Neural cell (in vitro differentiated cells): ENCODE measurements around the gene ZBED4. TPM values are rescaled to one million over a fixed set of nuclear protein-coding genes. Genes with fewer than 3 reads are reported as not detected.

Experiments used
- H2AFZ ChIP-seq: fragments of 200-600, 300-800 bp; sonication (generic), shearing (Covaris generic); 2 replicates; pipeline ENCODE4 v1.6.0; 2014; ENCODE audit warnings: low read depth, mild to moderate bottlenecking, antibody characterized with exemption, low read length, moderate library complexity
- H3F3A ChIP-seq: fragments of 200-600 bp; shearing (Covaris generic); 2 replicates; pipeline ENCODE4 v1.6.1; 2016; ENCODE audit warnings: mild to moderate bottlenecking, moderate library complexity, mixed read lengths, antibody characterized with exemption, low read length; ENCODE audit not compliant: insufficient read depth, poor library complexity, severe bottlenecking
- H3K27ac ChIP-seq: fragments of 200-600, 300-800 bp; sonication (generic), shearing (Covaris generic); 2 replicates; pipeline ENCODE4 v1.5.1; 2014; ENCODE audit warnings: mild to moderate bottlenecking, low read length, moderate library complexity
- H3K27me3 ChIP-seq: fragments of 300-800, 200-600 bp; sonication (generic), shearing (Covaris generic); 2 replicates; pipeline ENCODE4 v1.6.0; 2014; ENCODE audit warnings: mild to moderate bottlenecking, low read depth, low read length, moderate library complexity; ENCODE audit not compliant: insufficient read depth
- H3K36me3 ChIP-seq: fragments of 300-800, 200-600 bp; sonication (generic), shearing (Covaris generic); 2 replicates; pipeline ENCODE4 v1.5.1; 2014; ENCODE audit warnings: mild to moderate bottlenecking, antibody characterized with exemption, low read length, moderate library complexity; ENCODE audit not compliant: insufficient read depth
- H3K4me2 ChIP-seq: fragments of 300-800, 200-600 bp; sonication (generic), shearing (Covaris generic); 2 replicates; pipeline ENCODE4 v1.6.0; 2014; ENCODE audit warnings: mild to moderate bottlenecking, low read length
- H3K4me3 ChIP-seq: fragments of 300-800, 200-600 bp; sonication (generic), shearing (Covaris generic); 2 replicates; pipeline ENCODE4 v1.5.1; 2014; ENCODE audit warnings: mild to moderate bottlenecking, low read length, moderate library complexity
- H3K79me2 ChIP-seq: fragments of 200-600 bp; shearing (Covaris generic); replicated peaks from 2 replicates; pipeline ENCODE4 v1.6.0; 2014; ENCODE audit warnings: mild to moderate bottlenecking, low read length, moderate library complexity; ENCODE audit not compliant: insufficient read depth
- H3K9ac ChIP-seq: fragments of 300-800, 200-600 bp; sonication (generic), shearing (Covaris generic); 2 replicates; pipeline ENCODE4 v1.6.1; 2016; ENCODE audit warnings: mild to moderate bottlenecking, low read length, mixed read lengths
- H3K9me2 ChIP-seq: fragments of 200-600 bp; shearing (Covaris generic); 2 replicates; pipeline ENCODE4 v1.6.1; 2016; ENCODE audit warnings: mild to moderate bottlenecking, low read length, mixed read lengths; ENCODE audit not compliant: insufficient read depth
- H3K9me3 ChIP-seq: fragments of 200-600, 300-800 bp; sonication (generic), shearing (Covaris generic); 2 replicates; pipeline ENCODE4 v1.6.1; 2016; ENCODE audit warnings: mild to moderate bottlenecking, mixed run types, low read length, moderate library complexity, mixed read lengths
- H4K20me1 ChIP-seq: fragments of 200-600 bp; shearing (Covaris generic); 2 replicates; pipeline ENCODE4 v1.6.1; 2016; ENCODE audit warnings: mild to moderate bottlenecking, mixed run types; ENCODE audit not compliant: insufficient read depth
- EP300 ChIP-seq: fragments of 450-650 bp; conservative IDR thresholded peaks from 2 replicates; pipeline ENCODE4 v1.6.1; 2014; ENCODE audit warnings: antibody characterized with exemption, mild to moderate bottlenecking, moderate library complexity; ENCODE audit not compliant: poor library complexity, severe bottlenecking
- EZH2 ChIP-seq: fragments of 200-600, 300-800 bp; shearing (Covaris generic), sonication (generic); IDR thresholded peaks from 2 replicates; pipeline ENCODE4 v1.6.1; 2014; ENCODE audit warnings: antibody characterized with exemption, low read length, borderline replicate concordance, mild to moderate bottlenecking; ENCODE audit not compliant: insufficient read depth, poor library complexity, severe bottlenecking
- MXI1 ChIP-seq: fragments of 450-650 bp; conservative IDR thresholded peaks from 2 replicates; pipeline ENCODE4 v1.6.1; 2014; ENCODE audit warnings: antibody characterized with exemption, mild to moderate bottlenecking; ENCODE audit not compliant: poor library complexity, severe bottlenecking
- POLR2AphosphoS5 ChIP-seq: IDR thresholded peaks from 2 replicates; pipeline ENCODE4 v1.6.1; 2012
- RAD21 ChIP-seq: fragments of 450-650 bp; conservative IDR thresholded peaks from 2 replicates; pipeline ENCODE4 v1.6.1; 2014; ENCODE audit warnings: antibody characterized with exemption, mild to moderate bottlenecking, moderate library complexity
- SMC3 ChIP-seq: fragments of 450-650 bp; conservative IDR thresholded peaks from 2 replicates; pipeline ENCODE4 v1.6.1; 2014; ENCODE audit warnings: antibody characterized with exemption, mild to moderate bottlenecking, moderate library complexity; ENCODE audit not compliant: poor library complexity
- TAF1 ChIP-seq: IDR thresholded peaks from 2 replicates; pipeline ENCODE4 v1.6.1; 2012; ENCODE audit warnings: low read depth
- polyA plus RNA-seq: library from polyadenylated mRNA; depleted of rRNA; stranded (reverse); fragments of >200 nt; gene quantifications from 2 replicates; pipeline ENCODE4 v1.2.3, GENCODE V29; 2014
- TF ChIP-seq, protein P1 (sequence below): fragments of 450-650 bp; IDR thresholded peaks from 2 replicates; pipeline ENCODE4 v1.5.1; 2014; ENCODE audit warnings: antibody characterized with exemption, mild to moderate bottlenecking, moderate library complexity; ENCODE audit not compliant: poor library complexity, severe bottlenecking
- TF ChIP-seq, protein P2 (sequence below): IDR thresholded peaks from 2 replicates; pipeline ENCODE4 v1.6.1; 2012; ENCODE audit warnings: borderline replicate concordance

Gene ZBED4
- polyA plus RNA-seq, 1 donor from 2014 or later: 15.0 TPM

DNA sequence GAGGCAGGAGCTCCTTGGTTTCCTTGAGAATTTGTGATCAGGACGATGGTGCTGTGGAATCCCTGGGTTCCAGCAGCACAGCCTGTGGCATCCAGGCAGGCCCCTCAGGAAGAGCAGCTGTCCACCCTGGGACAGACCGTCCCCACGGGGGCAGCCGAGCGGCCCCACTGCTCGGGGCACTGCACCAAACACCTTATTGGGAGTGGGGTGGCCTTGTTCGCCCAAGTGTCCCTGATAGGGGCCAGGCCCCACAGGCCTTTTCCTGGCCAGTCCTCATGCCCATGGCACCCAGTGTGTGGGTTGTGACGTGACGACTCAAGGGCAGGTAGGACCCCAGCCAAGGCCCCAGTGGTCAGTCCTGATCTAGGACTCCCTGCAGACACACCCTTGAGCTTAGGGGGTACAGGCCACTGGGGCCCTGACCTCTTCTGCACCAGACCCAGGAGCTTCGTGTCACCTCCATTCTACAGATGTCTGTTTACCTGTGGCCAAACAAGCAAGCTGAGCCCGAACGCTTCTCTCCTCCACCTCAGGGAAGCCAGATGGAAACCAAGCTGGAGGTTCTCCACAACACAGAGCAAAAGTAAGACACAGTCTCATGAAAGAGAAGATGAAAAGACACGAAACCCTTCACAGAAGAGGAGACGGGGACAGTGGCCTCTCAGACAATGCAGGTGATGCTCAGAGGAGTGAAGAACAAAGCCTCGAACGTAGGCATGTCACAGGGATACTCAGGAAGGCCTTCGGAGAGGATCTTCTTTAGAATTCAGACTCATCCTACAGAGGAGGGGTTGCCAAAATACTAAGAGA lies 24.4 kb upstream of the ZBED4 start:
- H2AFZ ChIP-seq: no peak overlapping the region
- no peaks in the 10 kb centered on the region for H3K9me2 ChIP-seq
- no peak overlapping the region for H3K4me2 ChIP-seq
- peaks cover 4% of the 10 kb centered on the region for H3K9me3 ChIP-seq
- TF ChIP-seq, protein P1, sequence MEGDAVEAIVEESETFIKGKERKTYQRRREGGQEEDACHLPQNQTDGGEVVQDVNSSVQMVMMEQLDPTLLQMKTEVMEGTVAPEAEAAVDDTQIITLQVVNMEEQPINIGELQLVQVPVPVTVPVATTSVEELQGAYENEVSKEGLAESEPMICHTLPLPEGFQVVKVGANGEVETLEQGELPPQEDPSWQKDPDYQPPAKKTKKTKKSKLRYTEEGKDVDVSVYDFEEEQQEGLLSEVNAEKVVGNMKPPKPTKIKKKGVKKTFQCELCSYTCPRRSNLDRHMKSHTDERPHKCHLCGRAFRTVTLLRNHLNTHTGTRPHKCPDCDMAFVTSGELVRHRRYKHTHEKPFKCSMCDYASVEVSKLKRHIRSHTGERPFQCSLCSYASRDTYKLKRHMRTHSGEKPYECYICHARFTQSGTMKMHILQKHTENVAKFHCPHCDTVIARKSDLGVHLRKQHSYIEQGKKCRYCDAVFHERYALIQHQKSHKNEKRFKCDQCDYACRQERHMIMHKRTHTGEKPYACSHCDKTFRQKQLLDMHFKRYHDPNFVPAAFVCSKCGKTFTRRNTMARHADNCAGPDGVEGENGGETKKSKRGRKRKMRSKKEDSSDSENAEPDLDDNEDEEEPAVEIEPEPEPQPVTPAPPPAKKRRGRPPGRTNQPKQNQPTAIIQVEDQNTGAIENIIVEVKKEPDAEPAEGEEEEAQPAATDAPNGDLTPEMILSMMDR: no peak
- TF ChIP-seq POLR2AphosphoS5 (no peak), SMC3 (no peak), RAD21 (no peak), TAF1 (no peak), MXI1 (no peak), EP300 (no peak), EZH2 (no peak)
- TF ChIP-seq, protein P2, sequence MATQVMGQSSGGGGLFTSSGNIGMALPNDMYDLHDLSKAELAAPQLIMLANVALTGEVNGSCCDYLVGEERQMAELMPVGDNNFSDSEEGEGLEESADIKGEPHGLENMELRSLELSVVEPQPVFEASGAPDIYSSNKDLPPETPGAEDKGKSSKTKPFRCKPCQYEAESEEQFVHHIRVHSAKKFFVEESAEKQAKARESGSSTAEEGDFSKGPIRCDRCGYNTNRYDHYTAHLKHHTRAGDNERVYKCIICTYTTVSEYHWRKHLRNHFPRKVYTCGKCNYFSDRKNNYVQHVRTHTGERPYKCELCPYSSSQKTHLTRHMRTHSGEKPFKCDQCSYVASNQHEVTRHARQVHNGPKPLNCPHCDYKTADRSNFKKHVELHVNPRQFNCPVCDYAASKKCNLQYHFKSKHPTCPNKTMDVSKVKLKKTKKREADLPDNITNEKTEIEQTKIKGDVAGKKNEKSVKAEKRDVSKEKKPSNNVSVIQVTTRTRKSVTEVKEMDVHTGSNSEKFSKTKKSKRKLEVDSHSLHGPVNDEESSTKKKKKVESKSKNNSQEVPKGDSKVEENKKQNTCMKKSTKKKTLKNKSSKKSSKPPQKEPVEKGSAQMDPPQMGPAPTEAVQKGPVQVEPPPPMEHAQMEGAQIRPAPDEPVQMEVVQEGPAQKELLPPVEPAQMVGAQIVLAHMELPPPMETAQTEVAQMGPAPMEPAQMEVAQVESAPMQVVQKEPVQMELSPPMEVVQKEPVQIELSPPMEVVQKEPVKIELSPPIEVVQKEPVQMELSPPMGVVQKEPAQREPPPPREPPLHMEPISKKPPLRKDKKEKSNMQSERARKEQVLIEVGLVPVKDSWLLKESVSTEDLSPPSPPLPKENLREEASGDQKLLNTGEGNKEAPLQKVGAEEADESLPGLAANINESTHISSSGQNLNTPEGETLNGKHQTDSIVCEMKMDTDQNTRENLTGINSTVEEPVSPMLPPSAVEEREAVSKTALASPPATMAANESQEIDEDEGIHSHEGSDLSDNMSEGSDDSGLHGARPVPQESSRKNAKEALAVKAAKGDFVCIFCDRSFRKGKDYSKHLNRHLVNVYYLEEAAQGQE: no peak
- no peak overlapping the region for H3K9ac ChIP-seq
- H3K27ac ChIP-seq: no peak overlapping the region
- no peaks in the 10 kb centered on the region for H3K36me3 ChIP-seq
- H4K20me1 ChIP-seq: peaks cover 23% of the 10 kb centered on the region
- no peak overlapping the region for H3K4me3 ChIP-seq
- peaks cover 32% of the 10 kb centered on the region for H3K79me2 ChIP-seq
- H3K27me3 ChIP-seq: no peaks in the 10 kb centered on the region
- H3F3A ChIP-seq: no peaks in the 10 kb centered on the region

DNA sequence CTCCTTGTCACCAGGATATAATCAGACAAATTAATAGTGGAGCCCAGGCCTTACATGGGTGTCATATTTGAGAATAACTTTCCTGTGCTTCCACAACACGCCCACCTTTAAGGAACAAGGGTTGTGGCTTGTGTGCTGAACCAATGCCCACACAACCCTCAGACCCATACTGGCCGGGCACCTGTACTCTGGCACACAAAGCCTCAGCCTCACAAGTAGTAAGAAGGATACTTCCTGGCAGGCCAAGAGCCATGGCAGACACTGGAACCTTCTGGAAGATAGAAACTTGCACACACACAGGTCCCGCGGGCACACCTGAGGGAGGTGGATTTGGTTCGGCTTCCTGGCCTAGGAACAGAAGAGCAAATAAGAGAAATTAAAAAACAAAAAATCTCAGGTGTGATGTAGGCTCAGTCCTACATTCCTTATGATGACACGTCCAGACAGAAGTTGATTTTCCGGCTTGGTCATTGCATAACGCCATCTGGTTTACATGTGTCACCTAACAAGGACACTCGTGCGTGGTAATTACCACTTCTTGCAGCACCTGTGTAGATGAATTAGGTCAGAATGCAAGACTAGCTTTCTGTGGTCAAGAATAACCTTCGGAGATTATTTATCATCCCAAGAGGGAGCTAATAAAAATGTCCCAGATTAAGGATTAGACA lies 20.2 kb upstream of the ZBED4 start:
- Histone ChIP-seq H3K27me3 (no peaks in the 10 kb centered on the region), H3K4me2 (no peak overlapping the region), H4K20me1 (no peaks in the 10 kb centered on the region), H3K9ac (no peak overlapping the region), H3K27ac (no peak overlapping the region), H3K9me2 (no peaks in the 10 kb centered on the region), H3F3A (no peaks in the 10 kb centered on the region), H3K4me3 (no peak overlapping the region), H3K9me3 (peaks cover 4% of the 10 kb centered on the region), H3K79me2 (no peaks in the 10 kb centered on the region), H2AFZ (no peak overlapping the region), H3K36me3 (no peaks in the 10 kb centered on the region)
- TF ChIP-seq EZH2 (no peak), MXI1 (no peak), POLR2AphosphoS5 (no peak), SMC3 (no peak)
- TF ChIP-seq, protein P2: no peak
- TF ChIP-seq, protein P1: no peak
